ENCODE results near the gene PPP5C. TPM values are rescaled to one million over a fixed set of nuclear protein-coding genes. Genes with fewer than 3 reads are reported as not detected.
A peak's percentile ranks its signal among the peaks of the same experiment; 100 is the strongest.
"Not testable (repeated sequence)": the region's sequence is repeated elsewhere in the genome, so short reads cannot be mapped to it uniquely, and the experiment has no call there.

The PPP5C gene
- total RNA-seq, 1 experiment from 2014 or later = 79.9 TPM

DNA sequence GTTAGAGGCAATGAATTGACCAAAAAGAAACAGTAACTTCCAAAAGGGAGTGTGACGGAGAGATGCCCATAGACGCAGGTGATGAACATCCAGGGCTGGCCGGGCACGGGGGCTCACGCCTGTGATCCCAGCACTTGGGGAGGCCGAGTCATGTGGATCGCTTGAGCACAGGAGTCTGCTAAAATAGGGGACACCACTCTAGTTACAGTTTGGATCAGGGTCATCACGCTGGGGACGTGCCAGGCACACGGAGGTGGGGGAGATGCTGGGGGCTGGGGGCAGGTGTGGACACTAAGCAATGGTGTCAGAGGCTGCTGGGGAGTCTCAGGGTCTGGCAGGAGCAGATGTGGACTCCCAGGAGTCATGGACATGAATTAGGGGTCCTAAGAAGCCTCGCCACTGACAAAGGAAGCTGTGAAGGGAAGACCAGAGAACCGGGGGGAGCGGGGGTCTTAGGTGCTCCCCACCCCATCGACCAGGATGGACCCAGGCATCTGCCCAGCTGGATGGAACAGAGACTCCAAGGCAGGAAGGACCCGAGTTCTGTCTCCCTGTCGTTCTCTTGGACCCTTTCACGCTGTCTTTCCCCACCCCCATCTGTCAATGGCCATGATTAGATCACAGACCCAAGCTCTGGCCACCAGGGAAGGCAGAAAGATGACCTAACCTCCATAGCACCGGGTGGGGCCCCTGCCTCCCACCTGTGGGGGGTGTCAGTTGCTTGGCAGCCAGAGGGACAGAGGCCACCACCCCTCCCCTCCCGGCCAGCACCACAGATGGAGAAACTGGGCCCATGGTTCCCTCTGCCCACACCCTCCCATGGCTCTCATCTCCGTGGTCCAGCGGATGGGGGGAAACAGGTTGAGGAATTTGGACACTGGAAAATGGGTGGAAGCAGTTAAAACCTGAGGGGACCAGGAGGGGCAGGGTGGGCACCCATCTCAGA, 46.8 kb downstream of the PPP5C start:
- Histone ChIP-seq H3F3A (ENCODE audit: low read length, unreplicated experiment) (no peaks in the 10 kb centered on the region), H3K9ac (ENCODE audit: low read length) (no peak overlapping the region), H3K9me2 (replicated peaks; ENCODE audit: low read length) (no peaks in the 10 kb centered on the region), H3K27ac (ENCODE audit: low read length) (no peak overlapping the region), H3K79me2 (ENCODE audit: low read length) (no peaks in the 10 kb centered on the region), H3K4me2 (ENCODE audit: low read length) (no peak overlapping the region), H3K36me3 (ENCODE audit: low read depth, low read length) (peaks cover 5% of the 10 kb centered on the region; the same call in 1 of the 2 replicates), H2AFZ (ENCODE audit: low read length) (no peak overlapping the region), H4K20me1 (ENCODE audit: low read length) (no peaks in the 10 kb centered on the region), H3K9me3 (ENCODE audit: low read length) (no peaks in the 10 kb centered on the region), H3K4me1 (ENCODE audit: insufficient read depth, low read length) (no peaks in the 10 kb centered on the region), H3K27me3 (ENCODE audit: low read length) (no peaks in the 10 kb centered on the region), H3K4me3 (ENCODE audit: low read length) (no peak overlapping the region)
- intact Hi-C loops (cut with micrococcal nuclease) = loop anchor here (2.0 kb wide), 1 partner anchor 113 kb away; no protein-coding TSS in a partner anchor
- POLR2A ChIA-PET (ENCODE audit: unreplicated experiment) = no interaction called here
- CTCF ChIA-PET = no interaction called here
- BruUV-seq (replicated peaks) = TSS peak; percentile 17
- DNase-seq = no peak
- TF ChIP-seq, protein P1, sequence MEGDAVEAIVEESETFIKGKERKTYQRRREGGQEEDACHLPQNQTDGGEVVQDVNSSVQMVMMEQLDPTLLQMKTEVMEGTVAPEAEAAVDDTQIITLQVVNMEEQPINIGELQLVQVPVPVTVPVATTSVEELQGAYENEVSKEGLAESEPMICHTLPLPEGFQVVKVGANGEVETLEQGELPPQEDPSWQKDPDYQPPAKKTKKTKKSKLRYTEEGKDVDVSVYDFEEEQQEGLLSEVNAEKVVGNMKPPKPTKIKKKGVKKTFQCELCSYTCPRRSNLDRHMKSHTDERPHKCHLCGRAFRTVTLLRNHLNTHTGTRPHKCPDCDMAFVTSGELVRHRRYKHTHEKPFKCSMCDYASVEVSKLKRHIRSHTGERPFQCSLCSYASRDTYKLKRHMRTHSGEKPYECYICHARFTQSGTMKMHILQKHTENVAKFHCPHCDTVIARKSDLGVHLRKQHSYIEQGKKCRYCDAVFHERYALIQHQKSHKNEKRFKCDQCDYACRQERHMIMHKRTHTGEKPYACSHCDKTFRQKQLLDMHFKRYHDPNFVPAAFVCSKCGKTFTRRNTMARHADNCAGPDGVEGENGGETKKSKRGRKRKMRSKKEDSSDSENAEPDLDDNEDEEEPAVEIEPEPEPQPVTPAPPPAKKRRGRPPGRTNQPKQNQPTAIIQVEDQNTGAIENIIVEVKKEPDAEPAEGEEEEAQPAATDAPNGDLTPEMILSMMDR (conservative IDR thresholded peaks at IDR 0.05; ENCODE audit: low read depth, low read length) = no peak
- TF ChIP-seq EZH2phosphoT487 (IDR thresholded peaks at IDR 0.05; ENCODE audit: borderline replicate concordance, low read length) (no peak), EZH2 (IDR thresholded peaks at IDR 0.05; ENCODE audit: low read length, unreplicated experiment) (no peak)
- no peak for ATAC-seq

DNA sequence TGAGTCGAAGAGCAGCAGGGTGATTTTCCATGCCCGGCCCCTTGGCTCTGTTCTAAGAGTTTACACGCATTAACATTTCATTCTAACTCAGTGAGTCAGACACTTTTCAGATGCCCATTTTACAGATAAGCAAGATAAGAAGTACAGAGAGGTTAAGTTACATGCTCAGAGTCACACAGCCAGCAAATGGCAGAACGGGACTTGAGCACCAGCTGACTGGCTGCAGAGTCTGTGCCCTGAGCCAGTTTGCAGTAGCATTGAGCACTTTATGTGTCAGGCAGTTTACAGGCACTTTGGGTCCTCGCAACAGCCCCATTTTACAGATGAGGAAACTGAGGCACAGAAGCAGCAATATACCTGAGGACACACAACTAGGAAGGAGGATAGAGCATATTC, 47.5 kb downstream of the PPP5C start:
- CTCF ChIA-PET = interaction anchor here (0.6 kb wide), 1 partner anchor 177 kb away, joined by 3 read pairs; no protein-coding TSS in a partner anchor
- TSS peak; percentile 27 for BruUV-seq (replicated peaks)

DNA sequence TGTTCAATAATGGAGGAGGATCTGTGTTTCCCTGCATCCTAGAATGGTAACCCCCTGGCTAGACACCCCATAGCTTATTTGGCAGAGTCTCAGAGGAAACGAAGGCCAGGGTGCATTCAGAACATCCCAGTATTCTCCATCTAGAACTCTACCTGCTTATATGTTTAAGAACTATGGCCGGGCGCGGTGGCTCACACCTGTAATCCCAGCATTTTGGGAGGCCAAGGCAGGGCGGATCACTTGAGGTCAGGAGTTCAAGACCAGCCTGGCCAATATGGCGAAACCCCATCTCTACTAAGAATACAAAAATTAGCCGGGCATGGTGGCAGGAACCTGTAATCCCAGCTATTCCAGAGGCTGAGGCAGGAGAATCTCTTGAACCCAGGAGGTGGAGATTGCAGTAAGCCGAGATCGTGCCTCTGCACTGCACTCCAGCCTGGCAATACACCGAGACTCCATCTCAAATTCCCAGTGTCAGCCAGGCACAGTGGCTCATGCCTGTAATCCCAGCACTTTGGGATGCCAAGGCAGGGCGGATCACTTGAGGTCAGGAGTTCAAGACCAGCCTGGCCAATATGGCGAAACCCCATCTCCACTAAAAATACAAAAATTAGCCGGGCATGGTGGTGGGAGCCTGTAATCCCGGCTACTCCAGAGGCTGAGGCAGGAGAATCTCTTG, 51.1 kb downstream of the PPP5C start:
- POLR2A ChIA-PET (ENCODE audit: unreplicated experiment); CTCF ChIA-PET; intact Hi-C loops (cut with micrococcal nuclease); H4K20me1 ChIP-seq (ENCODE audit: low read length); H3F3A ChIP-seq (ENCODE audit: low read length, unreplicated experiment); H3K9me3 ChIP-seq (ENCODE audit: low read length); H3K4me3 ChIP-seq (ENCODE audit: low read length); ATAC-seq; DNase-seq; H3K9me2 ChIP-seq (replicated peaks; ENCODE audit: low read length); H3K27ac ChIP-seq (ENCODE audit: low read length); H3K9ac ChIP-seq (ENCODE audit: low read length); H3K4me1 ChIP-seq (ENCODE audit: insufficient read depth, low read length); H3K36me3 ChIP-seq (ENCODE audit: low read depth, low read length); BruUV-seq (replicated peaks); H3K27me3 ChIP-seq (ENCODE audit: low read length); H2AFZ ChIP-seq (ENCODE audit: low read length); H3K4me2 ChIP-seq (ENCODE audit: low read length); H3K79me2 ChIP-seq (ENCODE audit: low read length): not testable (repeated sequence)

More for the DNA sequence above, 47.5 kb downstream of the PPP5C start:
- Histone ChIP-seq H2AFZ (ENCODE audit: low read length) (no peak overlapping the region), H3K4me3 (ENCODE audit: low read length) (no peak overlapping the region), H3K4me1 (ENCODE audit: insufficient read depth, low read length) (no peaks in the 10 kb centered on the region), H3K79me2 (ENCODE audit: low read length) (no peaks in the 10 kb centered on the region), H3K27ac (ENCODE audit: low read length) (no peak overlapping the region), H3K9me2 (replicated peaks; ENCODE audit: low read length) (no peaks in the 10 kb centered on the region), H3K9ac (ENCODE audit: low read length) (no peak overlapping the region), H3K9me3 (ENCODE audit: low read length) (no peaks in the 10 kb centered on the region), H3K36me3 (ENCODE audit: low read depth, low read length) (peaks cover 2% of the 10 kb centered on the region; the same call in 1 of the 2 replicates), H3F3A (ENCODE audit: low read length, unreplicated experiment) (no peaks in the 10 kb centered on the region), H4K20me1 (ENCODE audit: low read length) (no peaks in the 10 kb centered on the region), H3K27me3 (ENCODE audit: low read length) (no peaks in the 10 kb centered on the region), H3K4me2 (ENCODE audit: low read length) (no peak overlapping the region)
- TF ChIP-seq EZH2 (IDR thresholded peaks at IDR 0.05; ENCODE audit: low read length, unreplicated experiment) (no peak), EZH2phosphoT487 (IDR thresholded peaks at IDR 0.05; ENCODE audit: borderline replicate concordance, low read length) (no peak)
- TF ChIP-seq, protein P1 (conservative IDR thresholded peaks at IDR 0.05; ENCODE audit: low read depth, low read length) = no peak
- POLR2A ChIA-PET (ENCODE audit: unreplicated experiment) = no interaction called here
- ATAC-seq (no peak), DNase-seq (no peak)
- intact Hi-C loops (cut with micrococcal nuclease) = loop anchor here (2.0 kb wide), 1 partner anchor 114 kb away; no protein-coding TSS in a partner anchor

Measured in PC-3 (cell line).